Mesenchymal stem cell (in vitro differentiated cells and primary cell): ENCODE data around the gene TCF7.

ENCODE experiments used
- DNase-seq: peaks from one replicate; pipeline ENCODE4 v3.0.0-alpha.2; 2013
- H2AFZ ChIP-seq: one replicate; pipeline ENCODE4 v1.6.1; 2013; ENCODE audit warnings: low read depth, mild to moderate bottlenecking, control low read depth, inconsistent platforms, low read length, moderate library complexity
- H2AK5ac ChIP-seq: 2 replicates; pipeline ENCODE4 v1.6.1; 2013; ENCODE audit warnings: low read length, moderate library complexity, mild to moderate bottlenecking, inconsistent platforms; ENCODE audit not compliant: severe bottlenecking
- H2BK120ac ChIP-seq: one replicate; pipeline ENCODE4 v1.6.1; 2013; ENCODE audit warnings: low read depth, mild to moderate bottlenecking, inconsistent platforms, low read length, moderate library complexity
- H2BK12ac ChIP-seq, 2 experiments: one replicate each; pipeline ENCODE4 v1.6.1; 2013; ENCODE audit warnings: inconsistent platforms in 2 of 2, low read length in 2 of 2, mild to moderate bottlenecking in 2 of 2, moderate library complexity in 2 of 2, control low read depth in 1 of 2
- H2BK15ac ChIP-seq: one replicate; pipeline ENCODE4 v1.6.1; 2013; ENCODE audit warnings: mild to moderate bottlenecking, low read depth, inconsistent platforms; ENCODE audit not compliant: poor library complexity, severe bottlenecking
- H2BK5ac ChIP-seq: 2 replicates; pipeline ENCODE4 v1.6.1; 2013; ENCODE audit warnings: low read depth, mild to moderate bottlenecking, low read length, control low read depth, inconsistent platforms; ENCODE audit not compliant: poor library complexity, severe bottlenecking
- H3K14ac ChIP-seq, 2 experiments: one replicate each; pipeline ENCODE4 v1.6.1; 2013; ENCODE audit warnings: inconsistent platforms in 2 of 2, low read length in 2 of 2, control low read depth in 1 of 2, mild to moderate bottlenecking in 1 of 2, moderate library complexity in 1 of 2
- H3K18ac ChIP-seq, 2 experiments: one replicate each; pipeline ENCODE4 v1.6.1; 2013; ENCODE audit warnings: inconsistent platforms in 2 of 2, low read length in 2 of 2, control low read depth in 1 of 2, low read depth in 1 of 2, mild to moderate bottlenecking in 1 of 2
- H3K23ac ChIP-seq, 2 experiments: one replicate each; pipeline ENCODE4 v1.6.1; 2013; ENCODE audit warnings: inconsistent platforms in 2 of 2, low read length in 2 of 2, mild to moderate bottlenecking in 2 of 2, moderate library complexity in 2 of 2, control low read depth in 1 of 2
- H3K27ac ChIP-seq: 2 replicates; pipeline ENCODE4 v1.5.1; 2013; ENCODE audit warnings: mild to moderate bottlenecking, moderate library complexity, low read length, control low read depth, inconsistent platforms; ENCODE audit not compliant: poor library complexity, severe bottlenecking
- H3K27me3 ChIP-seq, 2 experiments: 2 replicates each; pipeline versions ENCODE4 v1.6.1 to v1.7.0; 2013; ENCODE audit warnings: low read length in 2 of 2, mild to moderate bottlenecking in 2 of 2, moderate library complexity in 2 of 2, control low read depth in 1 of 2, inconsistent platforms in 1 of 2; ENCODE audit not compliant: control insufficient read depth in 1 of 2, insufficient read depth in 1 of 2
- H3K36me3 ChIP-seq, 2 experiments: 2 replicates each; pipeline versions ENCODE4 v1.6.1 to v1.7.0; 2013; ENCODE audit warnings: low read length in 2 of 2, control low read depth in 1 of 2, inconsistent platforms in 1 of 2, low read depth in 1 of 2, mild to moderate bottlenecking in 1 of 2; ENCODE audit not compliant: insufficient read depth in 2 of 2, control insufficient read depth in 1 of 2
- H3K4ac ChIP-seq, 2 experiments: one replicate each; pipeline ENCODE4 v1.6.1; 2013; ENCODE audit warnings: inconsistent platforms in 2 of 2, low read length in 2 of 2, mild to moderate bottlenecking in 2 of 2, moderate library complexity in 2 of 2, control low read depth in 1 of 2, low read depth in 1 of 2
- H3K4me1 ChIP-seq: 2 replicates; pipeline ENCODE4 v1.6.1; 2013; ENCODE audit warnings: low read depth, low read length, control low read depth; ENCODE audit not compliant: control insufficient read depth, insufficient read depth
- H3K4me2 ChIP-seq: 2 replicates; pipeline ENCODE4 v1.6.1; 2013; ENCODE audit warnings: low read length, mild to moderate bottlenecking, inconsistent platforms; ENCODE audit not compliant: poor library complexity, severe bottlenecking
- H3K4me3 ChIP-seq, 2 experiments: 2 replicates each; pipeline versions ENCODE4 v1.5.1 to v1.7.0; 2013; ENCODE audit warnings: low read length in 2 of 2, mild to moderate bottlenecking in 2 of 2, control low read depth in 1 of 2, low read depth in 1 of 2; ENCODE audit not compliant: insufficient read depth in 1 of 2
- H3K79me1 ChIP-seq: replicated peaks from 2 replicates; pipeline ENCODE4 v1.6.1; 2013; ENCODE audit warnings: mild to moderate bottlenecking, control low read depth, low read length, inconsistent platforms; ENCODE audit not compliant: poor library complexity, severe bottlenecking
- H3K9ac ChIP-seq: 2 replicates; pipeline ENCODE4 v1.7.0; 2013; ENCODE audit warnings: mild to moderate bottlenecking, low read length, moderate library complexity
- H3K9me3 ChIP-seq: 2 replicates; pipeline ENCODE4 v1.7.0; 2013; ENCODE audit warnings: mild to moderate bottlenecking, low read length; ENCODE audit not compliant: control insufficient read depth
- H4K8ac ChIP-seq: one replicate; pipeline ENCODE4 v1.6.1; 2013; ENCODE audit warnings: inconsistent platforms, mild to moderate bottlenecking, low read length, moderate library complexity
- H4K91ac ChIP-seq: one replicate; pipeline ENCODE4 v1.6.1; 2013; ENCODE audit warnings: mild to moderate bottlenecking, low read length, inconsistent platforms
- WGBS: methylation state at CpG from one replicate; pipeline ENCODE4 v1.1.7; 2013; ENCODE audit warnings: mixed read lengths; 5-methylcytosine and 5-hydroxymethylcytosine counted together

TCF7 gene

GRCh38 chr5:134142806-134143205 lies 28.3 kb downstream of the TCF7 start:
- no peak overlapping the region for H2AK5ac ChIP-seq
- H3K9me3 ChIP-seq, result no peaks in the 10 kb centered on the region
- H3K9ac ChIP-seq, result no peak overlapping the region
- no peak for DNase-seq
- H3K18ac ChIP-seq, result no peak overlapping the region
- no peaks in the 10 kb centered on the region for H3K27me3 ChIP-seq
- H3K36me3 ChIP-seq, result peaks cover 76 to 90% of the 10 kb centered on the region in 2 experiments
- H2BK15ac ChIP-seq, result no peak overlapping the region
- H3K4me2 ChIP-seq, result no peak overlapping the region
- H3K4me1 ChIP-seq, result peaks cover 23% of the 10 kb centered on the region
- no peak overlapping the region for H2AFZ ChIP-seq
- no peak overlapping the region for H3K4ac ChIP-seq
- H3K4me3 ChIP-seq, result peak overlapping the region in 1 of 2 experiments; percentile 1
- no peak overlapping the region for H3K14ac ChIP-seq
- 97% methylated on average over 12 of the region's 12 CpGs for WGBS
- H3K23ac ChIP-seq, result no peak overlapping the region
- H4K91ac ChIP-seq, result no peak overlapping the region
- no peak overlapping the region for H2BK12ac ChIP-seq
- H3K79me1 ChIP-seq, result peaks cover 74% of the 10 kb centered on the region
- no peak overlapping the region for H2BK5ac ChIP-seq
- no peak overlapping the region for H3K27ac ChIP-seq
- H2BK120ac ChIP-seq, result no peak overlapping the region
- peak overlapping the region; percentile 27 for H4K8ac ChIP-seq

DNA sequence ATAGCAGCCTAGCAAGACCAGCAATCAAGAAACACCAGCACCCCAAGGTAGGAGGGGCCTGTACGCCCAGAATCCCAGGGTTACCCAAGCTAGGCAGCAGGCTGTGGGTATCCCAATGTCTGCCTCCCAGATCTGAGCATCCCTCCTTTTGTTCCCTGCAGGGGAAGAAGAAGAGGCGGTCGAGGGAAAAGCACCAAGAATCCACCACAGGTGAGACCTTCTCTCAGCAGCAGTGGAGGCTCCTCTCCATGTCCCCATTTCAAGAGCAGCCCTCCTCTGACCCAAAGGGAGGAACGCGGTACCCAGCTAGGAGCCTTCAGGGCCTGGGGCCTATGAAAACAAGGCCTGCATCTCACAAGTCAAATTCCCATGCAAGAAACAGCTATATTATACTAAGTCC lies 28.9 kb downstream of the TCF7 start:
- 92% methylated on average over 5 of the region's 5 CpGs for WGBS
- Histone ChIP-seq H2AK5ac (no peak overlapping the region), H3K4ac (no peak overlapping the region)

GRCh38 chr5:134143944-134144941 lies 29.8 kb downstream of the TCF7 start:
- Histone ChIP-seq H3K27ac (no peak overlapping the region), H4K91ac (no peak overlapping the region), H2BK15ac (no peak overlapping the region), H2BK12ac (no peak overlapping the region), H2BK120ac (no peak overlapping the region), H3K14ac (no peak overlapping the region), H3K23ac (peak overlapping the region in 1 of 2 experiments; percentile 16), H2BK5ac (no peak overlapping the region), H4K8ac (no peak overlapping the region), H3K4me3 (no peak overlapping the region), H3K36me3 (peaks cover 72 to 95% of the 10 kb centered on the region in 2 experiments), H2AFZ (no peak overlapping the region), H2AK5ac (no peak overlapping the region), H3K27me3 (no peaks in the 10 kb centered on the region), H3K79me1 (peaks cover 64% of the 10 kb centered on the region), H3K18ac (no peak overlapping the region), H3K9me3 (no peaks in the 10 kb centered on the region), H3K4me1 (peaks cover 16% of the 10 kb centered on the region), H3K4ac (no peak overlapping the region), H3K9ac (no peak overlapping the region), H3K4me2 (no peak overlapping the region)
- DNase-seq, result no peak
- WGBS, result 96% methylated on average over 9 of the region's 10 CpGs

More for the DNA sequence above, 28.9 kb downstream of the TCF7 start:
- Histone ChIP-seq H2BK120ac (no peak overlapping the region), H4K8ac (no peak overlapping the region), H2BK15ac (no peak overlapping the region), H3K27ac (no peak overlapping the region), H3K36me3 (peaks cover 76 to 94% of the 10 kb centered on the region in 2 experiments), H3K9ac (peak overlapping the region; percentile 18), H3K18ac (no peak overlapping the region), H3K9me3 (no peaks in the 10 kb centered on the region), H2AFZ (no peak overlapping the region), H3K23ac (no peak overlapping the region), H2BK5ac (no peak overlapping the region), H3K4me2 (no peak overlapping the region), H3K27me3 (no peaks in the 10 kb centered on the region), H3K79me1 (peaks cover 68% of the 10 kb centered on the region), H2BK12ac (no peak overlapping the region), H4K91ac (no peak overlapping the region), H3K4me3 (no peak overlapping the region), H3K14ac (no peak overlapping the region), H3K4me1 (peaks cover 22% of the 10 kb centered on the region)
- DNase-seq, result no peak

GRCh38 chr5:134145041-134145757 lies 30.7 kb downstream of the TCF7 start:
- H3K36me3 ChIP-seq, result peaks cover 67 to 95% of the 10 kb centered on the region in 2 experiments
- no peak overlapping the region for H3K23ac ChIP-seq
- H4K8ac ChIP-seq, result no peak overlapping the region
- H3K27ac ChIP-seq, result no peak overlapping the region
- no peak overlapping the region for H3K4me2 ChIP-seq
- no peak for DNase-seq
- no peak overlapping the region for H2AFZ ChIP-seq
- no peak overlapping the region for H2AK5ac ChIP-seq
- no peaks in the 10 kb centered on the region for H3K27me3 ChIP-seq
- H2BK5ac ChIP-seq, result no peak overlapping the region
- H3K4me1 ChIP-seq, result peaks cover 12% of the 10 kb centered on the region
- H3K4me3 ChIP-seq, result no peak overlapping the region
- H3K9ac ChIP-seq, result peak overlapping the region; percentile 37
- no peak overlapping the region for H2BK15ac ChIP-seq
- WGBS, result 100% methylated on average over 1 of the region's 1 CpG
- H2BK120ac ChIP-seq, result no peak overlapping the region
- H3K79me1 ChIP-seq, result peaks cover 59% of the 10 kb centered on the region
- H2BK12ac ChIP-seq, result no peak overlapping the region
- no peak overlapping the region for H3K14ac ChIP-seq
- no peaks in the 10 kb centered on the region for H3K9me3 ChIP-seq
- no peak overlapping the region for H4K91ac ChIP-seq
- no peak overlapping the region for H3K4ac ChIP-seq
- H3K18ac ChIP-seq, result no peak overlapping the region
